ENCODE data around the gene DVL2.
"Not testable (repeated sequence)": the region's sequence is repeated elsewhere in the genome, so short reads cannot be mapped to it uniquely, and the experiment has no call there.

DNA sequence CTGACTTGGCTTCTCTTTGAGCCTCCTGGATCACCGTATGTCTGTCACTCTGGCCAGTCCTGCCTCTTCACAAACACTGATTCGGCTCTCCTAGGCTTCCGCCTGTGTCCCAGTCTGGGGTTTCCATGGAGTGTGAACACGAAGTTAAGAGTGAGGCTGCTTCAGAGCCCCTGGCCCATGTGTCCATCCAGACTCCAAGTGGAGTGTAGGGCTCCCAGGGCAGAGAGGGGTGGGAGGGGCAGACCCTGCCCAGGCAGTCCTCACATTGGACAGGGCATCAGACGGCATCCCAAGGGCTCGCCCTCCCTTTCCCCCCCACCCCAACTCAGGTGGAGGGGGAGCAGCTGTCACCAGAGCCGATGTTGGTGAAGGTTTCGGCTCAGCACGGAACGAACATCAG, 9.5 kb upstream of the DVL2 start:
- TF ChIP-seq, protein P1, sequence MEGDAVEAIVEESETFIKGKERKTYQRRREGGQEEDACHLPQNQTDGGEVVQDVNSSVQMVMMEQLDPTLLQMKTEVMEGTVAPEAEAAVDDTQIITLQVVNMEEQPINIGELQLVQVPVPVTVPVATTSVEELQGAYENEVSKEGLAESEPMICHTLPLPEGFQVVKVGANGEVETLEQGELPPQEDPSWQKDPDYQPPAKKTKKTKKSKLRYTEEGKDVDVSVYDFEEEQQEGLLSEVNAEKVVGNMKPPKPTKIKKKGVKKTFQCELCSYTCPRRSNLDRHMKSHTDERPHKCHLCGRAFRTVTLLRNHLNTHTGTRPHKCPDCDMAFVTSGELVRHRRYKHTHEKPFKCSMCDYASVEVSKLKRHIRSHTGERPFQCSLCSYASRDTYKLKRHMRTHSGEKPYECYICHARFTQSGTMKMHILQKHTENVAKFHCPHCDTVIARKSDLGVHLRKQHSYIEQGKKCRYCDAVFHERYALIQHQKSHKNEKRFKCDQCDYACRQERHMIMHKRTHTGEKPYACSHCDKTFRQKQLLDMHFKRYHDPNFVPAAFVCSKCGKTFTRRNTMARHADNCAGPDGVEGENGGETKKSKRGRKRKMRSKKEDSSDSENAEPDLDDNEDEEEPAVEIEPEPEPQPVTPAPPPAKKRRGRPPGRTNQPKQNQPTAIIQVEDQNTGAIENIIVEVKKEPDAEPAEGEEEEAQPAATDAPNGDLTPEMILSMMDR (IDR thresholded peaks at IDR 0.05; ENCODE audit: insufficient read depth, low read depth, low read length), result not testable (repeated sequence)
- TF ChIP-seq EZH2 (IDR thresholded peaks at IDR 0.05; ENCODE audit: insufficient read depth, low read length), result not testable (repeated sequence)

Data from astrocyte (in vitro differentiated cells and primary cell).